Measurements from ENCODE around the gene ZNF638. TPM values are rescaled to one million over a fixed set of nuclear protein-coding genes. Genes with fewer than 3 reads are reported as not detected.
A peak's percentile ranks its signal among the peaks of the same experiment; 100 is the strongest.

Gene ZNF638
- total RNA-seq, 1 donor, result 152 TPM

DNA sequence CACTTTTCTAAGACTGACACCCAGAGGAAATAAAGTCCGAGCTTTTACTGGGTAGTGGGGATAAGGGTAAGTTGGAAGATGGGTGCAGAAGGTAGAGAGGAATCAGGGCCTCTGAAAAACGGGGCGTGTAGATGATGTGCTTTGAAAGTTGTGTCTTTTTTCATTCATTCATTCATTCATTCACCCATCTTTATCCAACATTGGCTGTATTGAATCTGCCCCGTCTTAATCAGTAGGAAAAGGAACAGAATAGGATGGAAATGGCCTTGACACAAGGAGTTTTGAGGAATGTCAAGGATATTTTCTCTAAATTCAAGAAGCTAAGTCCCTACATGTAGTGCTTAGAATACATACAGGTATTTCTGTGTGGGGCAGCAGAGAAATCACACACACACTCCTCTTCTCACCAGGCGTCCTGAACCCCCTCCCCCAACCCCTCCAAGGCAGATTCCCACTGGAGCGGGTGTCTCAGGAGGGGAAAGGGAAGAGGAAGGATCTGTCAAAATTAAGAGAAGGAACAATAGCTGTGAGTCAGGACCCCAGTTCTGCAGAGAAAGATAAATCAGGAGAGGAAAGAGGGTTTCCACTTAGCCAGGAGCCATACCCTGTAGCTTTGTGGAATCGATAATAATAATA, 135.7 kb downstream of the ZNF638 start:
- Histone ChIP-seq H3K4me3 (ENCODE audit: insufficient read depth, low read length) (peak overlapping the region; percentile 87), H3K4me1 (ENCODE audit: insufficient read depth, low read length) (peaks cover 10% of the 10 kb centered on the region), H3K27me3 (ENCODE audit: insufficient read depth, low read length) (peaks cover 47% of the 10 kb centered on the region), H2AFZ (ENCODE audit: low read length) (peak overlapping the region; percentile 88), H3K4me2 (ENCODE audit: insufficient read depth, low read length) (peak overlapping the region; percentile 89), H4K20me1 (ENCODE audit: insufficient read depth, low read length) (no peaks in the 10 kb centered on the region), H3K9me3 (ENCODE audit: low read depth, low read length) (no peaks in the 10 kb centered on the region), H3K36me3 (ENCODE audit: insufficient read depth, low read length) (no peaks in the 10 kb centered on the region), H3K27ac (ENCODE audit: low read depth, low read length) (no peak overlapping the region), H3K79me2 (ENCODE audit: insufficient read depth, low read length) (no peaks in the 10 kb centered on the region)
- DNase-seq (ENCODE audit: insufficient read length, low spot score, missing footprints), result no peak
- TF ChIP-seq, protein P1, sequence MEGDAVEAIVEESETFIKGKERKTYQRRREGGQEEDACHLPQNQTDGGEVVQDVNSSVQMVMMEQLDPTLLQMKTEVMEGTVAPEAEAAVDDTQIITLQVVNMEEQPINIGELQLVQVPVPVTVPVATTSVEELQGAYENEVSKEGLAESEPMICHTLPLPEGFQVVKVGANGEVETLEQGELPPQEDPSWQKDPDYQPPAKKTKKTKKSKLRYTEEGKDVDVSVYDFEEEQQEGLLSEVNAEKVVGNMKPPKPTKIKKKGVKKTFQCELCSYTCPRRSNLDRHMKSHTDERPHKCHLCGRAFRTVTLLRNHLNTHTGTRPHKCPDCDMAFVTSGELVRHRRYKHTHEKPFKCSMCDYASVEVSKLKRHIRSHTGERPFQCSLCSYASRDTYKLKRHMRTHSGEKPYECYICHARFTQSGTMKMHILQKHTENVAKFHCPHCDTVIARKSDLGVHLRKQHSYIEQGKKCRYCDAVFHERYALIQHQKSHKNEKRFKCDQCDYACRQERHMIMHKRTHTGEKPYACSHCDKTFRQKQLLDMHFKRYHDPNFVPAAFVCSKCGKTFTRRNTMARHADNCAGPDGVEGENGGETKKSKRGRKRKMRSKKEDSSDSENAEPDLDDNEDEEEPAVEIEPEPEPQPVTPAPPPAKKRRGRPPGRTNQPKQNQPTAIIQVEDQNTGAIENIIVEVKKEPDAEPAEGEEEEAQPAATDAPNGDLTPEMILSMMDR (IDR thresholded peaks at IDR 0.05; ENCODE audit: extremely low read depth, low read depth, low read length), result no peak

DNA sequence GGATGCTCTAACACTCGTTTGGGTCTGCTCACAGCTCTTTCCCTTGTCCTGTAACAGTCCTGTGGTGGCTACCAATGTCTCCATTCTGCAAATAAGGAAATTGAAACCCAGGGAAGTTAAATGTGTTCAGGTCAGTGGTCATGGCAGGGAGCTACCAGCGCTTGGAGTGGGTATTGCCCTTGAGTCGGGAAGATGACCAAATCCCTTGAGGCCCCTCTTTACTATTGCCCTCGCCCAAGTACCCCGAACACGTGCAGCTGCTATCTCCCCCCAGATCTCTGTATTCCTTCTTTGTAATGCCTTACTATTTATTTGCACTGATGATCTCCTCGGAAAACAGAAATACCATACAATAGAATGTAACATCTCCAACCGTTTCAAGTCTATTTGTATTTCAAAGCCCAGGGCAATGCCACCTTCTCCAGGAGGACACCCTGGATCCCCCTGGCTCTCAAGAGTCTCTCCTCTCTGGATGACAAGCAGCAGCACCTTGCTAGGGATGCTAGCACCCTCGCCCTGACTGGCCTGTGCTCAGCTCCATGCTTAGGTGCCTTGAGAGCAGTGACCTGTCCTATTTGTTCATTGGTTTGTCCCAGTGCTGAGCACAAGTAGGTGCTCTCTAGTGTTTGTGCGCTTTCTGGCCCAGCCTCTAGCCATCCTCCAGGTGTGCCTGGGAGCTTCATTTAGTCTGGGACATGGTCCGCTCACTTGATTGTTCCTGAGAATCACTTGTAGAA, 136.9 kb downstream of the ZNF638 start:
- no peaks in the 10 kb centered on the region for H3K79me2 ChIP-seq (ENCODE audit: insufficient read depth, low read length)
- no peak for DNase-seq (ENCODE audit: insufficient read length, low spot score, missing footprints)
- H3K9me3 ChIP-seq (ENCODE audit: low read depth, low read length), result no peaks in the 10 kb centered on the region
- H3K4me2 ChIP-seq (ENCODE audit: insufficient read depth, low read length), result no peak overlapping the region
- H4K20me1 ChIP-seq (ENCODE audit: insufficient read depth, low read length), result no peaks in the 10 kb centered on the region
- H3K27ac ChIP-seq (ENCODE audit: low read depth, low read length), result no peak overlapping the region
- TF ChIP-seq, protein P1 (IDR thresholded peaks at IDR 0.05; ENCODE audit: extremely low read depth, low read depth, low read length), result no peak
- H3K27me3 ChIP-seq (ENCODE audit: insufficient read depth, low read length), result peaks cover 47% of the 10 kb centered on the region
- H2AFZ ChIP-seq (ENCODE audit: low read length), result no peak overlapping the region
- H3K36me3 ChIP-seq (ENCODE audit: insufficient read depth, low read length), result no peaks in the 10 kb centered on the region
- H3K4me1 ChIP-seq (ENCODE audit: insufficient read depth, low read length), result peaks cover 10% of the 10 kb centered on the region
- H3K4me3 ChIP-seq (ENCODE audit: insufficient read depth, low read length), result no peak overlapping the region

DNA sequence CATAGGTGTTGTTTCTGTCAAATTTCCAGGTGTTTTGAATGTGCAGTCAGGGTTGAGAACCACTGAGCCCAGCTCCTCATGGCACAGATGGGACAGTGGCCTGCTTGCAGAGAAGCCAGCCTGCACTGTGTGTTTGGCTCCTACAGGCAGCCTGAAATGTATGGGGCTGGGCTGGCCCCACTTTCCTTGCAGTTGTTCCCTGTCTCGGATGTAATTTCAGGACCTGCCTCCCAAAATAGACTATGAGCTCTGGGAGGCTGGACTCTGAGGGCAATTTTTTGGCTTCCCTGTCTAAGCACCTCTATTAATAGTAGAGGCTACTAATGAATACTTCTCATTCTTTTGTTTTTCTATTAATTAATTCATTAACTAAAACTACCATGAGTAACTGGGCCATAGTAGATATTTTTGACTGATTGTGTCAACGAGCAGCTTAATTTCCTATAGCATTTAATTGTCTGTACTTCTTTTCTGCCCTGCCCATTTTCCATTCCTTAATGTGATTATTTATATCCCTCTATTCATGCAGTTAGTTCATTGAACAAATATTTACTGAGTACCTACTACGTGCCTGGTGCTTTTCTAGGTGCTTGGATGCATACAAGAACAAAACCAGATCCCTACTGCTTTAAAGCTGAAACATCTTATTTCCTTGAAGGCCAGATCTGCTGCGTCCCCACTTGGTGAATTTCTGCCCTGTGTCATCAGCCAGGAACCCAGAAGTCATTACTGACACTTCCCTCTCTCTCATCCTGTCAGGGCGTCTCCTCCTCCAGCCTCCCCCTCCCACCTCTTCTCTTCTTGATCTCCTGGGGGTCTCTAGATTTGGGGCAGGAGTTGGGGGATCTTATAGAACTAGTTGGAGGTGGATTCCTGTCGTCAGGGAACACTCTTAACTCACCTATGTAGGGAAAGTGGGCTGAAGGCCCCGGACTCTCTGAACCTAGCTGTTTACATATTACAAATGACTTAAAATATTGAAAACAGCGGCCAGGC, 138.1 kb downstream of the ZNF638 start:
- no peak overlapping the region for H3K4me2 ChIP-seq (ENCODE audit: insufficient read depth, low read length)
- H3K79me2 ChIP-seq (ENCODE audit: insufficient read depth, low read length), result no peaks in the 10 kb centered on the region
- no peak overlapping the region for H2AFZ ChIP-seq (ENCODE audit: low read length)
- no peak overlapping the region for H3K27ac ChIP-seq (ENCODE audit: low read depth, low read length)
- TF ChIP-seq, protein P1 (IDR thresholded peaks at IDR 0.05; ENCODE audit: extremely low read depth, low read depth, low read length), result no peak
- no peak overlapping the region for H3K4me3 ChIP-seq (ENCODE audit: insufficient read depth, low read length)
- H3K36me3 ChIP-seq (ENCODE audit: insufficient read depth, low read length), result no peaks in the 10 kb centered on the region
- peaks cover 35% of the 10 kb centered on the region for H3K27me3 ChIP-seq (ENCODE audit: insufficient read depth, low read length)
- no peaks in the 10 kb centered on the region for H4K20me1 ChIP-seq (ENCODE audit: insufficient read depth, low read length)
- H3K4me1 ChIP-seq (ENCODE audit: insufficient read depth, low read length), result peaks cover 10% of the 10 kb centered on the region
- H3K9me3 ChIP-seq (ENCODE audit: low read depth, low read length), result no peaks in the 10 kb centered on the region
- DNase-seq (ENCODE audit: insufficient read length, low spot score, missing footprints), result no peak

Data from osteoblast (primary cell).